ENCODE measurements around the gene BSG. TPM values are rescaled to one million over a fixed set of nuclear protein-coding genes. Genes with fewer than 3 reads are reported as not detected.

BSG gene
- total RNA-seq: 421 and 479 TPM in 2 replicates

DNA sequence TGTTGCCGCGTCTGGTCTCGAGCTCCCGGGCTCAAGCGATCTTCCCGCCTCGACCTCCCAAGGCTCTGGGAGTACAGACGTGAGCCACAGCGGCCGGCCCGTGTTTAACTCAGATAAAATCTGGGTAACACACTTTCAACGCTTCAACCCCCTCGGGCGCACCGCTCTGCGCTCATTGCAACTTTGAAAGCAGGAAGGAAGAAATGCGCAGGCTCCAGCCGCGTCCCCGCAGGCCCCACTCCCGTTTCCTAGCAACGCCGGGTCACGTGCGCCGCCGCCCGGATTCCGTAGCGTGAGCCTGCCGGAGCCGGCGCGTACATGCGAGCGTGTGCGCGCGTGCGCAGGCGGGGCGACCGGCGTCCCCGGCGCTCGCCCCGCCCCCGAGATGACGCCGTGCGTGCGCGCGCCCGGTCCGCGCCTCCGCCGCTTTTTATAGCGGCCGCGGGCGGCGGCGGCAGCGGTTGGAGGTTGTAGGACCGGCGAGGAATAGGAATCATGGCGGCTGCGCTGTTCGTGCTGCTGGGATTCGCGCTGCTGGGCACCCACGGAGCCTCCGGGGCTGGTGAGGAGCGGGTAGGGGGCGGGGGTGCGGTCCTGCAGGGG, at the start of gene BSG:
Gene BSG (plus strand): TSS at position 457 of the 603 bp plus-strand sequence. CDS start 39 bp downstream, at position 496.

DNA sequence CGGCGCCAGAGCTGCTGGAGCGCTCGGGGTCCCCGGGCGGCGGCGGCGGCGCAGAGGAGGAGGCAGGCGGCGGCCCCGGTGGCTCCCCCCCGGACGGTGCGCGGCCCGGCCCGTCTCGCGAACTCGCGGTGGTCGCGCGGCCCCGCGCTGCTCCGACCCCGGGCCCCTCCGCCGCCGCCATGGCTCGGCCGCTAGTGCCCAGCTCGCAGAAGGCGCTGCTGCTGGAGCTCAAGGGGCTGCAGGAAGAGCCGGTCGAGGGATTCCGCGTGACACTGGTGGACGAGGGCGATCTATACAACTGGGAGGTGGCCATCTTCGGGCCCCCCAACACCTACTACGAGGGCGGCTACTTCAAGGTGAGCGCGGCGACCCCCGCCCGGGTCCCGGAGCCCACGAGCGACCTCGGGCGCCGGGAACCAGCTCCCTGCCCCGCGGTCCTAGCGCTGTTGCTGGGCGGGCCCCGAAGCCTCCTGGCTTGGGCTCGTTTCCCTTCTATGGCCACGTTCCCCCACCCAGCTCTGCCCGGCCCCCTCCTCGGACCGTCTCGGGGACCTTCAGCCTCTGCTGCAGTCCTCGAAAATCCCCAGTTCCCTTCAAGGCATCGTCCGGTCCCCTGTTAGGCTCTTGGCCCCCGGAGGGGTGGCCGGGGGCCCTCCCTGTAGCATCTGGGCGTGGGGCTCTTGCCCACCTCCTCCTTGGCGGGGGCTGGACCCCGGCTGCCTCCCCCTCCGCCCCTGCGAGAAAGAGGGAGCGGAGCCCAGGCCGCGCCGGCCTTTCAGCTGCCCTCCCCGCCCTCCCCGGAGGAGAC, 40.4 kb upstream of the BSG start, which contains the start of gene CDC34:
Gene CDC34 (plus strand): TSS at position 8 of the 808 bp plus-strand sequence. CDS start 172 bp downstream, at position 180.

DNA sequence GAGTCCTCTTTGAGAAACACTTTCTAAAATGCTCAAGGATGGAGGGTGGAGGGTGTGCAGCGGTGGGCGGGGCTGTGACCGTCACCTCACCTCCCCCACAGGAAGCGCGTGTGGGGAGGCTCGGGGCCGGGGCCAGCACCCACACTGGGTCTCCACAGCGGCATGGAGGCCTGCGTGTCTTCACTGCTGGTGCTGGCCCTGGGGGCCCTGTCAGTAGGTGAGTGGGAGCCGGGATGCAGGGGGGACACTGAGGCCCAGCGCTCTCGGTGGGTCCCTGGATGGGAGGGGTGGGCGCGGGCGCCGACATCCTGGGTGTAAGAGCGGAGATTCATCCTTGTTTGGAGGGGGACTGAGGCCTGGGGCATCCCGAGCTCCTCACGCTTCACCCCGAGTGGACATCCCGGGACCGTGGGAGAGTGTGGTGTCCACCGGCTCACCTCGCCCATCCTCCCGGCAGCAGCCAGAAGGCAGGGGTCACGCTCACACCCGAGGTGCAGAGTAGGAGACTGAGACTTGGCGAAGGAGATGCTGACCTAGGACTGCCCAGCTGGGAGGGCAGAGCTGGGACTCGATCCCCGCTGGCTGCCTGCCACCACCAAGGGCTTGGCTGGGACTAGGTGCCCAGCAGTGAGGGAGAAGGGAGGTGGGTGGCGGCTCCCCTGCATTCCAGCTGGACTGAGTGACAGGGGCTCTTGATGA, 28.3 kb upstream of the BSG start, which contains the start of gene GZMM:
Gene GZMM (plus strand): TSS at position 144 of the 699 bp plus-strand sequence. CDS start 19 bp downstream, at position 163.

DNA sequence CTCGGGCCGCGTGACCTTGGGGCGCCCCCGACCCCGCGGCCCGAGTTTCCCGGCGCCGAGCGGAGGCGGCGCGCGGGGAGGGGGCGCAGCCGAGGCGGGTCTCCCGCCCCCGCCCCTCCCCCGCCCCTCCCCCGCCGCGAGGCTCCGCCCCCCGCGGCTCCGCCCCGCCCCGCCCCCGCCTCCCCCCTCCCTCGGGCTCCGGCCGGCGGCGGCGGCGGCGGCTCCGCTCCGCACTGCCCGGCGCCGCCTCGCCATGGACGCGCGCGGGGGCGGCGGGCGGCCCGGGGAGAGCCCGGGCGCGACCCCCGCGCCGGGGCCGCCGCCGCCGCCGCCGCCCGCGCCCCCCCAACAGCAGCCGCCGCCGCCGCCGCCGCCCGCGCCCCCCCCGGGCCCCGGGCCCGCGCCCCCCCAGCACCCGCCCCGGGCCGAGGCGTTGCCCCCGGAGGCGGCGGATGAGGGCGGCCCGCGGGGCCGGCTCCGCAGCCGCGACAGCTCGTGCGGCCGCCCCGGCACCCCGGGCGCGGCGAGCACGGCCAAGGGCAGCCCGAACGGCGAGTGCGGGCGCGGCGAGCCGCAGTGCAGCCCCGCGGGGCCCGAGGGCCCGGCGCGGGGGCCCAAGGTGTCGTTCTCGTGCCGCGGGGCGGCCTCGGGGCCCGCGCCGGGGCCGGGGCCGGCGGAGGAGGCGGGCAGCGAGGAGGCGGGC, 17.4 kb downstream of the BSG start, which contains the start of gene HCN2:
Gene HCN2 (plus strand): TSS at position 189 of the 703 bp plus-strand sequence. CDS start 65 bp downstream, at position 254.

Other genes with a start within 250 kb of the BSG start
- 20.2 and 21.6 TPM in 2 replicates for gene MIER2, start 227.8 kb upstream of the BSG start, total RNA-seq
- 0.67 and 1.3 TPM in 2 replicates for gene C2CD4C, start 163.4 kb upstream of the BSG start, total RNA-seq
- 12.8 and 15.4 TPM in 2 replicates for gene SHC2, start 111.6 kb upstream of the BSG start, total RNA-seq
- gene MADCAM1, start 76.1 kb upstream of the BSG start, total RNA-seq: under 0.01 and 0.10 TPM in 2 replicates
- 36.1 and 56.8 TPM in 2 replicates for gene TPGS1, start 65.1 kb upstream of the BSG start, total RNA-seq
- gene CDC34, start 40.8 kb upstream of the BSG start, total RNA-seq: 64.6 and 93.1 TPM in 2 replicates
- gene GZMM, start 28.5 kb upstream of the BSG start, total RNA-seq: not detected in 2 replicates
- 1.2 and 1.6 TPM in 2 replicates for gene HCN2, start 17.3 kb downstream of the BSG start, total RNA-seq
- 32.5 and 36.9 TPM in 2 replicates for gene POLRMT, start 60.9 kb downstream of the BSG start, total RNA-seq
- not detected in 2 replicates for gene FGF22, start 67.3 kb downstream of the BSG start, total RNA-seq
- gene RNF126, start 90.6 kb downstream of the BSG start, total RNA-seq: 64.5 and 69.2 TPM in 2 replicates
- 8.4 and 32.3 TPM in 2 replicates for gene FSTL3, start 103.8 kb downstream of the BSG start, total RNA-seq
- gene PRSS57, start 122.9 kb downstream of the BSG start, total RNA-seq: 0.33 TPM in 1 of 2 replicates, not detected in the other
- gene PALM, start 136.3 kb downstream of the BSG start, total RNA-seq: 21.7 and 73.5 TPM in 2 replicates
- gene MISP, start 178.5 kb downstream of the BSG start, total RNA-seq: not detected in 2 replicates
- 242 and 257 TPM in 2 replicates for gene PTBP1, start 224.9 kb downstream of the BSG start, total RNA-seq
- 0.48 and 1.3 TPM in 2 replicates for gene PLPPR3, start 249.4 kb downstream of the BSG start, total RNA-seq